ENCODE measurements around the gene C2orf76.

The C2orf76 gene

GRCh38 chr2:119264781-119265692 is 101.6 kb downstream of the C2orf76 start:
- no peak for DNase-seq (ENCODE audit: low read depth in 2 of 2)

- no peak for DNase-seq (ENCODE audit: low read depth in 2 of 2)
These were observed 103.0 kb downstream of the C2orf76 start for GRCh38 chr2:119263656-119264055.

- DNase-seq (ENCODE audit: low read depth in 2 of 2), result no peak
These were observed 103.6 kb downstream of the C2orf76 start for GRCh38 chr2:119263025-119263424.

- no peak for DNase-seq (ENCODE audit: low read depth in 2 of 2)
These were observed 105.0 kb downstream of the C2orf76 start for GRCh38 chr2:119261493-119262225.

GRCh38 chr2:119260646-119261492 is 105.8 kb downstream of the C2orf76 start:
- DNase-seq (ENCODE audit: low read depth in 2 of 2), result no peak

GRCh38 chr2:119259296-119259860 is 107.3 kb downstream of the C2orf76 start:
- DNase-seq (ENCODE audit: low read depth in 2 of 2), result no peak

GRCh38 chr2:119257198-119257597 is 109.4 kb downstream of the C2orf76 start:
- DNase-seq (ENCODE audit: low read depth in 2 of 2), result no peak

- DNase-seq (ENCODE audit: low read depth in 2 of 2), result no peak
These were observed 110.1 kb downstream of the C2orf76 start for GRCh38 chr2:119256582-119256921.

- DNase-seq (ENCODE audit: low read depth in 2 of 2), result no peak
These were observed 110.7 kb downstream of the C2orf76 start for GRCh38 chr2:119255760-119256581.

- DNase-seq (ENCODE audit: low read depth in 2 of 2), result no peak
These were observed 112.0 kb downstream of the C2orf76 start for GRCh38 chr2:119254601-119255080.

- DNase-seq (ENCODE audit: low read depth in 2 of 2), result no peak
These were observed 112.7 kb downstream of the C2orf76 start for GRCh38 chr2:119253760-119254600.

GRCh38 chr2:119253114-119253702 is 113.4 kb downstream of the C2orf76 start:
- DNase-seq (ENCODE audit: low read depth in 2 of 2), result no peak

Measured in stimulated activated CD8-positive, alpha-beta memory T cell treated with anti-CD3 and anti-CD28 coated beads, Interleukin-2, amount 100 ng/mL, for 1 hour (primary cell).